Keratinocyte (primary cell): ENCODE results near the gene MYH6. TPM values are rescaled to one million over a fixed set of nuclear protein-coding genes. Genes with fewer than 3 reads are reported as not detected.

Experiments used
- DNase-seq: peaks from one replicate; pipeline ENCODE4 v3.0.0-alpha.2; 2011; ENCODE audit warnings: low read depth, missing footprints, low spot score
- FAIRE-seq: peaks from 2 replicates; lab custom pipeline; 2011; peaks lifted over from hg19 to GRCh38; lab: Jason Lieb, UNC
- H2AFZ ChIP-seq: 2 replicates; pipeline ENCODE4 v1.6.0; 2012; ENCODE audit warnings: low read length, control low read depth, inconsistent platforms; ENCODE audit not compliant: control insufficient read depth
- H3K27ac ChIP-seq: 2 replicates; pipeline ENCODE4 v1.5.1; 2011; ENCODE audit warnings: low read length; ENCODE audit not compliant: control insufficient read depth, insufficient read depth
- H3K27me3 ChIP-seq: 3 replicates; pipeline ENCODE4 v1.6.0; 2011; ENCODE audit warnings: low read length; ENCODE audit not compliant: control insufficient read depth, insufficient read depth; ENCODE audit errors: extremely low read depth
- H3K36me3 ChIP-seq, 2 experiments: 2 replicates in 1 of 2; 3 replicates in 1 of 2; pipeline ENCODE4 v1.5.1; 2011; ENCODE audit warnings: low read length in 2 of 2, mild to moderate bottlenecking in 1 of 2; ENCODE audit not compliant: control insufficient read depth in 2 of 2, insufficient read depth in 2 of 2; ENCODE audit errors: extremely low read depth in 1 of 2
- H3K4me1 ChIP-seq: 3 replicates; pipeline ENCODE4 v1.5.1; 2011; ENCODE audit warnings: low read length; ENCODE audit not compliant: control insufficient read depth, insufficient read depth; ENCODE audit errors: extremely low read depth
- H3K4me2 ChIP-seq: 3 replicates; pipeline ENCODE4 v1.6.0; 2011; ENCODE audit warnings: low read depth, low read length; ENCODE audit not compliant: control insufficient read depth, insufficient read depth; ENCODE audit errors: extremely low read depth
- H3K4me3 ChIP-seq, 3 experiments: fragments of 200-600 bp in 1 of 3; sonication (generic) in 1 of 3; 2 replicates in 2 of 3; 3 replicates in 1 of 3; pipeline ENCODE4 v1.5.1; 2011 to 2016; ENCODE audit warnings: low read length in 3 of 3, mild to moderate bottlenecking in 3 of 3, control low read depth in 2 of 3, inconsistent platforms in 1 of 3, low read depth in 1 of 3, mixed read lengths in 1 of 3, mixed run types in 1 of 3, moderate library complexity in 1 of 3; ENCODE audit not compliant: control insufficient read depth in 2 of 3, insufficient read depth in 2 of 3; ENCODE audit errors: extremely low read depth in 1 of 3
- H3K79me2 ChIP-seq: 2 replicates; pipeline ENCODE4 v1.6.0; 2012; ENCODE audit warnings: low read length; ENCODE audit not compliant: control insufficient read depth, insufficient read depth
- H3K9ac ChIP-seq: 3 replicates; pipeline ENCODE4 v1.6.0; 2011; ENCODE audit warnings: low read length; ENCODE audit not compliant: control insufficient read depth, insufficient read depth; ENCODE audit errors: extremely low read depth
- H3K9me1 ChIP-seq: 3 replicates; pipeline ENCODE4 v1.6.0; 2011; ENCODE audit warnings: low read length; ENCODE audit not compliant: control insufficient read depth, insufficient read depth; ENCODE audit errors: extremely low read depth
- H3K9me3 ChIP-seq: 2 replicates; pipeline ENCODE4 v1.5.1; 2012; ENCODE audit warnings: low read depth, low read length; ENCODE audit not compliant: control insufficient read depth
- H4K20me1 ChIP-seq: 3 replicates; pipeline ENCODE4 v1.6.0; 2011; ENCODE audit warnings: low read length; ENCODE audit not compliant: control insufficient read depth, insufficient read depth; ENCODE audit errors: extremely low read depth
- EZH2 ChIP-seq: IDR thresholded peaks from one replicate; pipeline ENCODE4 v1.6.1; 2012; ENCODE audit warnings: inconsistent platforms, mild to moderate bottlenecking, low read length, moderate library complexity
- dilution Hi-C: fragments of 300-500 bp; cut with MboI; formaldehyde crosslinking; loops from one replicate; pipeline ENCODE4 v1.7.0; 2020; ENCODE audit warnings: low sequenced_read_pairs; ENCODE audit not compliant: extremely low pct_ligation_motif_present
- polyA plus RNA-seq, 5 experiments: library from polyadenylated mRNA; depleted of rRNA in 3 of 5; stranded (reverse) in 3 of 5; stranded (forward) in 1 of 5; unstranded in 1 of 5; fragments of >200 nt; gene quantifications; 1 replicate in 1 of 5; 2 replicates in 3 of 5; 3 replicates in 1 of 5; pipeline versions ENCODE4 v1.2.1 to v1.2.3, GENCODE V29; 2011 to 2012; ENCODE audit warnings: missing spikeins in 2 of 5, low read depth in 1 of 5, low replicate concordance in 1 of 5
- TF ChIP-seq, protein P1 (sequence below), 3 experiments: IDR thresholded peaks in 1 of 3; conservative IDR thresholded peaks in 1 of 3; optimal IDR thresholded peaks in 1 of 3; 2 replicates in 2 of 3; 3 replicates in 1 of 3; pipeline versions ENCODE3 to v1.5.1; 2011; ENCODE audit warnings: low read length in 3 of 3, mild to moderate bottlenecking in 3 of 3, moderate library complexity in 2 of 3, control low read depth in 1 of 3, inconsistent platforms in 1 of 3; ENCODE audit not compliant: insufficient read depth in 2 of 3; ENCODE audit errors: extremely low read depth in 1 of 3

The MYH6 gene
- polyA plus RNA-seq, 1 donor (not counting 4 experiments of a cell fraction or from before 2014, with no cell fraction given): not detected

DNA sequence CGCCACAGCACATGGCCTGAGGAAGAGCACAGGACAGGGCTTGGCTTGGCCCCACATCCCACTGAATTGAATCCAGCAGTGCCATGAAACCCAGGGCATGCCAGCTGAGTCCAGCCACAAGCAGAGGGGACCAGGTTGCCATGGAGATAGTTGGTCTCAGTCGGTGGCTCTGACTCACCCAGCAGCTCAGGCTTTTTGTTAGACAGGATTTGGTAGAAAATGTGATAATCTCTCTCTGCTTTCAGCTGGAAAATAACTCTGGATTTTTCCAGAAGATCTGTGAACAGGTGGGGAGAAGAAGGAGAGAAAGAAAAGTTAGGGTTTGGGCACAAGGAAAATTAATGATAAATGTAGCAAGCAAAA is 22.6 kb upstream of the MYH6 start:
- Histone ChIP-seq H3K9ac (no peak overlapping the region), H3K27me3 (peaks cover 2% of the 10 kb centered on the region), H3K9me1 (no peaks in the 10 kb centered on the region), H3K9me3 (no peaks in the 10 kb centered on the region), H3K4me3 (no peak overlapping the region), H4K20me1 (no peaks in the 10 kb centered on the region), H3K79me2 (no peaks in the 10 kb centered on the region), H3K36me3 (no peaks in the 10 kb centered on the region), H3K27ac (no peak overlapping the region), H3K4me2 (no peak overlapping the region), H2AFZ (no peak overlapping the region), H3K4me1 (no peaks in the 10 kb centered on the region)
- no peak for DNase-seq
- no peak for FAIRE-seq
- no peak for TF ChIP-seq EZH2
- TF ChIP-seq, protein P1, sequence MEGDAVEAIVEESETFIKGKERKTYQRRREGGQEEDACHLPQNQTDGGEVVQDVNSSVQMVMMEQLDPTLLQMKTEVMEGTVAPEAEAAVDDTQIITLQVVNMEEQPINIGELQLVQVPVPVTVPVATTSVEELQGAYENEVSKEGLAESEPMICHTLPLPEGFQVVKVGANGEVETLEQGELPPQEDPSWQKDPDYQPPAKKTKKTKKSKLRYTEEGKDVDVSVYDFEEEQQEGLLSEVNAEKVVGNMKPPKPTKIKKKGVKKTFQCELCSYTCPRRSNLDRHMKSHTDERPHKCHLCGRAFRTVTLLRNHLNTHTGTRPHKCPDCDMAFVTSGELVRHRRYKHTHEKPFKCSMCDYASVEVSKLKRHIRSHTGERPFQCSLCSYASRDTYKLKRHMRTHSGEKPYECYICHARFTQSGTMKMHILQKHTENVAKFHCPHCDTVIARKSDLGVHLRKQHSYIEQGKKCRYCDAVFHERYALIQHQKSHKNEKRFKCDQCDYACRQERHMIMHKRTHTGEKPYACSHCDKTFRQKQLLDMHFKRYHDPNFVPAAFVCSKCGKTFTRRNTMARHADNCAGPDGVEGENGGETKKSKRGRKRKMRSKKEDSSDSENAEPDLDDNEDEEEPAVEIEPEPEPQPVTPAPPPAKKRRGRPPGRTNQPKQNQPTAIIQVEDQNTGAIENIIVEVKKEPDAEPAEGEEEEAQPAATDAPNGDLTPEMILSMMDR (optimal IDR thresholded peaks at IDR 0.05 in 1 of 3, IDR thresholded peaks at IDR 0.05 in 1 of 3, conservative IDR thresholded peaks at IDR 0.05 in 1 of 3; ENCODE audit: extremely low read depth in 1 of 3, insufficient read depth in 2 of 3, low read length in 3 of 3): no peak
- dilution Hi-C loops: no loop called here

DNA sequence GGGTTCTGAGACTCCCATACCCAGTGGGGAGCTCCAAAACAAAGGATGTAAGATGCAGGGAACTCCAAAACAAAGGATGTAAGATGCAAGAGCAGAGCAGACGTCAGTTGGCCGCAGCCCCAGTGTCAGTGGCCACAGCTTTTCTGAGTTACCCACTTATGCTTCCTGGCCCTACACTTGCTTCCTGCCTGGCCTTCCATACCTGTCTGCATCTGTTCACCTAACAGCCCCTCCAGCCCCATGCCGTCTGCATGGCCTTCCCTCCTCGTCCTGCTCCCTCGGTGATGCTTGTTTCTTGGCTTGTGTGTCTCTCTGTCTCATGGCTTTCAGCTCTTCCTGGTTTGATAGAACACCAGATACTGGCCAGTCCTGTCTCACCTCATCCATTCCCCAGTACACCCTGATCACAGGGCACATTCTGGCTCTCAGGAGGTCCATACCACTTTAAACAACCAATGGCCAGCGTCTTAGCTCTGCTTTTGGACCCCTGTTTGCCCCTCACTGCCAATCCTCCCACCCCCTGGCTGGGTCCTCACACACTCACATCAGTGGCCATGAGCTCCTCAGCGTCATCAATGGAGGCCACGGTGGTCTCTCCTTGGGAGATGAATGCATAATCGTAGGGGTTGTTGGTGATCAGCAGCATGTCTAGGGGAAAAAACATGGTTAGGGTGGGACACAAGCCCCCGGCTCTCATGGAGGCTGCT is 22.1 kb upstream of the MYH6 start:
- TF ChIP-seq, protein P1 (optimal IDR thresholded peaks at IDR 0.05 in 1 of 3, IDR thresholded peaks at IDR 0.05 in 1 of 3, conservative IDR thresholded peaks at IDR 0.05 in 1 of 3; ENCODE audit: extremely low read depth in 1 of 3, insufficient read depth in 2 of 3, low read length in 3 of 3): no peak
- no peak for TF ChIP-seq EZH2
- Histone ChIP-seq H3K9me1 (no peaks in the 10 kb centered on the region), H3K9ac (no peak overlapping the region), H2AFZ (no peak overlapping the region), H3K4me2 (no peak overlapping the region), H3K4me1 (no peaks in the 10 kb centered on the region), H4K20me1 (no peaks in the 10 kb centered on the region), H3K36me3 (no peaks in the 10 kb centered on the region), H3K27ac (no peak overlapping the region), H3K4me3 (no peak overlapping the region), H3K9me3 (no peaks in the 10 kb centered on the region), H3K27me3 (peaks cover 2% of the 10 kb centered on the region), H3K79me2 (no peaks in the 10 kb centered on the region)
- DNase-seq (no peak), FAIRE-seq (no peak)
- dilution Hi-C loops: no loop called here
